Amniotic stem cell (primary cell): ENCODE results near the gene ANKDD1A.

Experiments used
- DNase-seq: peaks from one replicate; lab custom pipeline; 2025; lab: John Stamatoyannopoulos, UW

ANKDD1A gene

DNA sequence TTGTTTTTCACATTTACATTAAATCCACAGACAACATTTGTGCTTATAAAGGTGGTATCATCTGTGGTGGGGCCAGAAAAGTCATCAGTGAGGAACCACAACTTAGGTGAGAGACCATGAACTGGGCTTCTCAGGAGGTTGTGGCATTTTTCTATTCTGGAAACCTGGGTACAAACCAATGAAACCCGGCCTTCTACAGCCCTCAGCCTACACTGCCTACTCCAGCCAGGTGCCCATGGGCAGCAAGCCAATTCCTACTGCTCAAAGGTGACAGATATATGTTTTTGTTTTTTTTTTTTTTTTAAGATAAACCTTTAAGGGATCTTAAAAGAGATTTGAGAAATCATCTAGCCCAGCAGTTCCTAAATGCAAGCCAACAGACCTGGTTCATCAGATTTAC lies 57.7 kb downstream of the ANKDD1A start:
- DNase-seq: no peak

DNA sequence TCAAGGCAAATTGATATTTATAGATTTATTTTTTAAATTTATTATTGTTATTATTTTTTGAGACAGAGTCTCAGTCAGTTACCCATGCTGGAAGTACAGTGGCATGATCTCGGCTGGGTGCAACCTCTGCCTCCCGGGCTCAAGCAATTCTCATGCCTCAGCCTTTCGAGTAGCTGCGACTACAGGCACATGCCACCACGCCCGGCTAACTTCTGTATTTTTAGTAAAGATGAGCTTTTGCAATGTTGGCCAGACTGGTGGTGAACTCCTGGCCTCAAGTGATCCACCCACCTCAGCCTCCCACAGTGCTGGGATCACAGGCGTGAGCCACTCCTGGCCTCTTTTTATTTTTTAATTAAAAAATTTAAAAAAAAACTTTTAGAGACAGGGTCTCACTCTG lies 59.0 kb downstream of the ANKDD1A start:
- DNase-seq: no peak

- no peak for DNase-seq
Measured at GRCh38 chr15:64975390-64975789, 63.7 kb downstream of the ANKDD1A start.

GRCh38 chr15:64979252-64979710 lies 67.6 kb downstream of the ANKDD1A start:
- DNase-seq: no peak

- no peak for DNase-seq
Measured at GRCh38 chr15:64981812-64982431, 70.2 kb downstream of the ANKDD1A start.

- DNase-seq: no peak
Measured at GRCh38 chr15:64982472-64982871, 70.8 kb downstream of the ANKDD1A start.

GRCh38 chr15:64985366-64986033 lies 73.8 kb downstream of the ANKDD1A start:
- DNase-seq: no peak

DNA sequence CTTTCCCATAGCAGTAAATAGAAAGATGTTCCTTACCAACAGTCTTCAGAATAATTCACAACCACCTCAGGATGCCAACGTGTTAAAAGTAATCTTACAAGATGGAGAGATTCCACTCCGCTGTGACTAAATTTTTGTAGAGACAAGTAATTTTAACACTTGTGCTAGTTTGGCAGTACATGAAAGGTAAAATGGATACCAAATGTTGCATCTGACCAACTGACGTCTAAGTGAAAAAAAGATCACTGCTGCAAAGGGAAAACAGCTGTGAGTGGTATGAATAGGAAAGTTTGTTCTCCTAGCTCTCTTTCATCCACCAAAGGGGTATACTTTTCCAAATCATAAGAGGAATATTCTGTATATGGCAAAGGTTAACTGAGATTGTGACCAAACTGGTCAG lies 75.4 kb downstream of the ANKDD1A start:
- no peak for DNase-seq

- DNase-seq: peak; percentile 76
Measured at GRCh38 chr15:64989416-64990167, 77.9 kb downstream of the ANKDD1A start, which contains the start of gene SPG21. TSS of gene SPG21 (minus strand) at chr15:64989914. CDS start at chr15:64983569, 6,345 bp downstream.

GRCh38 chr15:64990168-64990470 lies 78.4 kb downstream of the ANKDD1A start:
- no peak for DNase-seq

- DNase-seq: no peak
Measured at GRCh38 chr15:64991536-64992135, 79.9 kb downstream of the ANKDD1A start.

GRCh38 chr15:64993290-64993689 lies 81.6 kb downstream of the ANKDD1A start:
- DNase-seq: no peak

- no peak for DNase-seq
Measured at GRCh38 chr15:64997066-64997465, 85.4 kb downstream of the ANKDD1A start.

DNA sequence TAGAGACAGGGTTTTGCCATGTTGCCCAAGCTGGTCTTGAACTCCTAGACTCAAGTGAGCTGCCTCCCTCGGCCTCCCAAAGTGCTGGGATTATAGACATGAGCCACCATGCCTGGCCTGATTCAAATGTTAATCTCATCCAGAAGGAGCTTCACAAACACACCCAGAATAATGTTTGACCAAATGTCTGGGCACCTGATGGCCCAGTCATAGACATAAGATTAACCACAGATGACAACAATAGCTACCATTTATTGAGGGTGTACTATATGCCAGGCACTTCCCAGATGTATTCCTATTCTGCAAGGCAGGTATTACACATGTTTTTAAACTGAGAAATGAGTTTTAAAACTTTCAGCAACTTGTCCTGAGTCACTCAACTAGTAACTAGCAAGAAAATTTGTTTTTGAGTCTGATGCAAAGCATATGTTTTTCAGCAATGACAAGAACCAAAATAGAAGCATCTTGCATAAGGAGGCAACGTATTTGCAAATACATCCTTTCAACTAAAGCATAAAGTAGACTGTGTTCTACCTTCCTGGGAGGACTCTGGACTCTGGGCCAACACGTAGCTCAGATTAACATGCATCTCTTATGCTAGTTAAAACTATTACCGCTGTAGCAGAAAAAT lies 86.2 kb downstream of the ANKDD1A start:
- DNase-seq: no peak

DNA sequence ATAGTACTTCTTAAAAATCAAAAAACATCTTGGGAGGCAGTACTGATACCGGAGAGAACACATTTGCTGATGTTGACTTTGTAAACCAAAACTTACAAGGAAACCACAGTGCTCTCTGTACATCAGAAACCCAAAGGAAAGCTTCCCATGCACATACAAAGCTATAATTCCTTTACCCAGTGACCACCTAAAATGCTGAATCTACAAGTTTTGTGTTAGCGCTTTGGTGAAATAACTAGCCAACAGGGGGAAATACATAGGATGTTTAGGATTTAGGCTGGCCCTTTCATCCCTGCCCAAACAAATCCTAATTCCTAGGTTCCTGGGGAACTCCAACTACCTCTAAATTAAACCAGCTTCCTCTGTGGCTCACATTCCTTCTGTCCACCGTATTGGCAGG lies 93.3 kb downstream of the ANKDD1A start:
- DNase-seq: no peak

DNA sequence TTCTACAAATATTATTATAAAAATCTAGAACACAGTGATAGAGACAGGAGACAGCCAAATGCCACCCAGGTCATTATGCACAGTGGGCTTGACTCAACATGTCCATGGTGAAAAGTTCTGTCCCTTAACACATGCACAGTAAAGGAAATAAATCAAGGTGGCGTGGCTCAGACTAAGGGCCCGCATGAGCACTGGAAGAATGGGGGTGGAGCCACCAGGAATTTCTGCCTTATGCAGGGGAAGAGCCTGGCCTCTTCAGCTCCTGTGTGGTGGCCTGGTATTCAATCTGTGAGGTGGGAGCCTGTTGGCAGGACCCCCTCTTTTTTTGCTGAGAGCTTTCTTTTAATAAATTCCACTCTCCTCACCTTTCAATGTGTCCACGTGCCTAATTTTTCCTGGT lies 95.2 kb downstream of the ANKDD1A start:
- no peak for DNase-seq
